ENCODE measurements around the gene PPP1R2C. TPM values are rescaled to one million over a fixed set of nuclear protein-coding genes. Genes with fewer than 3 reads are reported as not detected.
A peak's percentile ranks its signal among the peaks of the same experiment; 100 is the strongest.

Gene PPP1R2C
- polyA plus RNA-seq, 1 donor: not detected

DNA sequence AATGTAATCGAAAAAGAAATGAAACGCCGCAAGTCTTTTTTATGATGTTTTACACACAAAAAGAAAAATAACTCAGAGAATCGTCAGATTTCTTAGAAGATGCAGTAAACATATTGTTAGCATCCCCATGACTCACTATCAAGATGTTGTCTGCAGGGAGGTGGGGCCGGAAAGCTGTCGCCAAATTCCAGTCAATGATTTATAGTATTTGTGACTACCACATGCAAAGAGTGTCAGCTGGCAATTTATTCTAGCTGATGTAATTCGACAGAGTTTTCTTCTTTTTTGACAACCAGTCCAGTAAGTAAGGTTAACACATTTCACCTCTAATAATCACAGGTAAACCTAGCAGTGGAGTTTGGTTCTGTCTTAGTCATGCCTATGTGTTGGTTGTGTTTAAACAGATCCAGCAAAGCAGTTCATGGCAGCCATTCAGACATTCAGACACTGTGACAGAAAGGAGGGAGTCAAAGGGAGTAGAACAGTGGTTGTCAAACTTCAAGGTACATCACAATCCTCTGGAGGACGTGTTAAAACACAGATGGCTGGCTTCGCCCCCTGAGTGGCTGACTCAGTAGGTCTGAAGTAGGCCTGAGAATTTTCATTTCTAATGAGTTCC lies 19.8 kb upstream of the PPP1R2C start:
- H3K27ac ChIP-seq (ENCODE audit: low read length): no peak overlapping the region
- WGBS (ENCODE audit: insufficient coverage, low lambda C conversion rate): 100% methylated on average over 1 of the region's 9 CpGs
- no peak overlapping the region for H3K4me3 ChIP-seq (ENCODE audit: low read length)
- H3K27me3 ChIP-seq (ENCODE audit: control insufficient read depth, insufficient read depth, low read length): no peaks in the 10 kb centered on the region
- peak in 1 of 2 donors; percentile 2 for DNase-seq
- no peaks in the 10 kb centered on the region for H3K4me1 ChIP-seq (ENCODE audit: control insufficient read depth, insufficient read depth, low read length)
- no peaks in the 10 kb centered on the region for H3K9me3 ChIP-seq (ENCODE audit: control insufficient read depth, low read depth, low read length)
- H3K36me3 ChIP-seq (ENCODE audit: control insufficient read depth, insufficient read depth, low read length): no peaks in the 10 kb centered on the region

GRCh38 chrX:42783451-42783850 lies 5.5 kb upstream of the PPP1R2C start:
- Histone ChIP-seq H3K36me3 (ENCODE audit: control insufficient read depth, insufficient read depth, low read length) (no peaks in the 10 kb centered on the region), H3K9me3 (ENCODE audit: control insufficient read depth, low read depth, low read length) (no peaks in the 10 kb centered on the region), H3K4me3 (ENCODE audit: low read length) (no peak overlapping the region), H3K27ac (ENCODE audit: low read length) (no peak overlapping the region), H3K27me3 (ENCODE audit: control insufficient read depth, insufficient read depth, low read length) (no peaks in the 10 kb centered on the region), H3K4me1 (ENCODE audit: control insufficient read depth, insufficient read depth, low read length) (peaks cover 15% of the 10 kb centered on the region)
- no peak for DNase-seq

DNA sequence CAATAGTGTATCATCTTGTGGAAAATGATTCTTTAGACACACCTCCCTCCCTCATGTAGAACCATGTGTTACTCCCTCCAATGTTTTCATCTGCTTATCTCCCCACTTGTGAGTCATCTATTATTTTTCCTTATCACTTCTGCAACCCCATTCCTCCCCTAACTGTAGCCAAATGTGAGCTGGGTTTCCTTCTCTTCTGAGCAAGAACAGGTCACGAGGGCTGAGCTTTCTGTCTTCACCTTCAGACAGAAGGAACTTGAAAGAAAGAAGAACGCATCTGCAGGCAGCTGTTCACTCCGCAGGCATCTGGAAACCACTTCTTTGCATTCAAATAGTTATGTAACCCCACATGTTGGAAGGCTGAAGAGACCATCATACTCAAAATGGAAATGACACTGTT lies 1.8 kb downstream of the PPP1R2C start:
- WGBS (ENCODE audit: insufficient coverage, low lambda C conversion rate): no CpG with 5 or more reads among the region's 3 CpGs
- Histone ChIP-seq H3K4me1 (ENCODE audit: control insufficient read depth, insufficient read depth, low read length) (peaks cover 11% of the 10 kb centered on the region), H3K9me3 (ENCODE audit: control insufficient read depth, low read depth, low read length) (peaks cover 5% of the 10 kb centered on the region), H3K4me3 (ENCODE audit: low read length) (no peak overlapping the region), H3K27ac (ENCODE audit: low read length) (no peak overlapping the region), H3K27me3 (ENCODE audit: control insufficient read depth, insufficient read depth, low read length) (no peaks in the 10 kb centered on the region), H3K36me3 (ENCODE audit: control insufficient read depth, insufficient read depth, low read length) (no peaks in the 10 kb centered on the region)
- DNase-seq: peak in 1 of 2 donors; percentile 30

GRCh38 chrX:42772874-42773273 lies 5.1 kb downstream of the PPP1R2C start:
- H3K9me3 ChIP-seq (ENCODE audit: control insufficient read depth, low read depth, low read length): peaks cover under 1% of the 10 kb centered on the region
- H3K4me1 ChIP-seq (ENCODE audit: control insufficient read depth, insufficient read depth, low read length): no peaks in the 10 kb centered on the region
- H3K27ac ChIP-seq (ENCODE audit: low read length): no peak overlapping the region
- H3K4me3 ChIP-seq (ENCODE audit: low read length): no peak overlapping the region
- WGBS (ENCODE audit: insufficient coverage, low lambda C conversion rate): no CpG with 5 or more reads among the region's 2 CpGs
- DNase-seq: no peak
- no peaks in the 10 kb centered on the region for H3K36me3 ChIP-seq (ENCODE audit: control insufficient read depth, insufficient read depth, low read length)
- H3K27me3 ChIP-seq (ENCODE audit: control insufficient read depth, insufficient read depth, low read length): no peaks in the 10 kb centered on the region

DNA sequence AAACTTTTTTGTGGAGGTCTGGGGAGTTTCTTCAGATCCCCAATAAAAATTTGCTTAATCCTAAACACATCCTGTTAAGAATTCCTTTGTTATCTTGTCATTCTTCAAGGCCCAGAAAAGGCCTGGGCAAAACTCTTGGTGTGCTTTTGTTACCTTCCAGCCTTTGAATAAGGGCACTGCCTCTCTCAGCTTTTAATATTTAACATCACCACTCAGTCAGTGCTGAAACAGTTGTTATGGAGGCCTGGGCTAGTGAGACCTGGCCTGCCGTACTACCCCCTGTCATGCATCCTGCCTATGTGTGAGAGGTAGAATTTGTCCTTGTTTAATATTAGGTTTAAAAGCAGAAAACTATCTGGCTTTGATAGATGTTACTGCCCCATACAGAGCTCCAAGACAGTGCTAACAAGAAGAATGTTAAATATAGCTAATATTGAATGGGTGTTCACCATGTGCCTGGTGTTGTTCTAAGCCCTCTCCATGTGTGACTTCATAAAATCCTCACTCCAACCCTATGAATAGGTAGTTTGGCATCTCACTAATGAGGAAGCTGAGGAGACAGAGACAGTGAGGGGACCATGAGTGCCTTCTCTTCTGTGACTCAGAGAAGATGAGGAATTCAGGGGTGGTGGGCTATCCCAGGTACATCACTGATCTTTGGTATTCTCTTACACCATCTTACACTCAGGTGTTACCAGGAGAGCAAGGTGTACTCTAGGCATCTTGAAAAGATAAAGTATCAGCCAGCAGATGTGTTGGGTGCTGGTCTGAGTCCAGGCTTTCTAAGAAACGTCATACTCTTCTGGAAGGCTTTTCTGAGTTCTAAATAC lies 6.2 kb downstream of the PPP1R2C start:
- H3K4me1 ChIP-seq (ENCODE audit: control insufficient read depth, insufficient read depth, low read length): no peaks in the 10 kb centered on the region
- no CpG with 5 or more reads among the region's 2 CpGs for WGBS (ENCODE audit: insufficient coverage, low lambda C conversion rate)
- H3K36me3 ChIP-seq (ENCODE audit: control insufficient read depth, insufficient read depth, low read length): no peaks in the 10 kb centered on the region
- no peak for DNase-seq
- no peak overlapping the region for H3K4me3 ChIP-seq (ENCODE audit: low read length)
- H3K27ac ChIP-seq (ENCODE audit: low read length): no peak overlapping the region
- no peaks in the 10 kb centered on the region for H3K27me3 ChIP-seq (ENCODE audit: control insufficient read depth, insufficient read depth, low read length)
- H3K9me3 ChIP-seq (ENCODE audit: control insufficient read depth, low read depth, low read length): no peaks in the 10 kb centered on the region

GRCh38 chrX:42770566-42770965 lies 7.4 kb downstream of the PPP1R2C start:
- Histone ChIP-seq H3K9me3 (ENCODE audit: control insufficient read depth, low read depth, low read length) (no peaks in the 10 kb centered on the region), H3K27me3 (ENCODE audit: control insufficient read depth, insufficient read depth, low read length) (no peaks in the 10 kb centered on the region), H3K27ac (ENCODE audit: low read length) (no peak overlapping the region), H3K4me1 (ENCODE audit: control insufficient read depth, insufficient read depth, low read length) (no peaks in the 10 kb centered on the region), H3K4me3 (ENCODE audit: low read length) (no peak overlapping the region), H3K36me3 (ENCODE audit: control insufficient read depth, insufficient read depth, low read length) (no peaks in the 10 kb centered on the region)
- no CpG with 5 or more reads among the region's 3 CpGs for WGBS (ENCODE audit: insufficient coverage, low lambda C conversion rate)
- no peak for DNase-seq

DNA sequence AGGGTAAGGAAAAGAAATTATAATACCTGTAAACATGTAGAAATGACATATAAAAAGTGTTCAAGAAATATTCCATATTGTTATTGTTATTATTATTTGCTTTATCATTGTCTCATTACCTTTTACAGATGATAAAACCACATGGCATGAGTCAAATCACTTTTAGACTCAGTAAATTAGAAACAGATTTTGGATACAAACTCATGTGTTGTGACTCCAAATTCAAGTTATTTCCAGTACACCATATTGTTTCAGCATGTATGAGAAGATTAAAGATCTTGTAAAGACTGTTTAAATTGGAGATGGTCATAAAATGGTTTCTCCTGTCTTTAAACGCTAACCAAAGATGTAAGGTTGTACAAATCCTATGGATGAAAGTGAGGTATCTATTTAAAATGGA lies 18.1 kb downstream of the PPP1R2C start:
- Histone ChIP-seq H3K9me3 (ENCODE audit: control insufficient read depth, low read depth, low read length) (peaks cover 3% of the 10 kb centered on the region), H3K4me1 (ENCODE audit: control insufficient read depth, insufficient read depth, low read length) (peaks cover 13% of the 10 kb centered on the region), H3K36me3 (ENCODE audit: control insufficient read depth, insufficient read depth, low read length) (no peaks in the 10 kb centered on the region), H3K27me3 (ENCODE audit: control insufficient read depth, insufficient read depth, low read length) (no peaks in the 10 kb centered on the region), H3K27ac (ENCODE audit: low read length) (no peak overlapping the region), H3K4me3 (ENCODE audit: low read length) (no peak overlapping the region)
- DNase-seq: no peak
- WGBS (ENCODE audit: insufficient coverage, low lambda C conversion rate): no CpG with 5 or more reads among the region's 1 CpG

DNA sequence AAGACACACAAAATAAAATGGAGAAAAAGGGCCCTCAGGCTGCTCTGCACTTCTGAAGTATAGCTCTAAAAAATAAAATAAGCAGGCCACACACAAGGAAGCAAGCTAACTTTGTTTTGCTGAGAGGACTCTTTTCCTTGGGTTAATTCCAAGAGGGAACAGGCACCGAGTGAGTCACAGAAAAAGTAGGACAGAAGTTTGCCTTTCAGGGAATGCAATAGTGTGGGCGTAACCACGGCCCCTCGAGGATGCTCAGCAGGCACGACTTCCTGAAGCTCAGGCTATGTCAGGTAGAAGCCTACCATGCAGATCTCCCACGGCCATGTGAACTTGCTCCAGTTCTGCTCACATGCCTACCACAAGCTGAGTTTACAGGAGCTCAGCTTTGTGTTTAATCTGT lies 22.1 kb downstream of the PPP1R2C start:
- Histone ChIP-seq H3K9me3 (ENCODE audit: control insufficient read depth, low read depth, low read length) (no peaks in the 10 kb centered on the region), H3K4me1 (ENCODE audit: control insufficient read depth, insufficient read depth, low read length) (peaks cover 24% of the 10 kb centered on the region), H3K36me3 (ENCODE audit: control insufficient read depth, insufficient read depth, low read length) (no peaks in the 10 kb centered on the region), H3K27me3 (ENCODE audit: control insufficient read depth, insufficient read depth, low read length) (no peaks in the 10 kb centered on the region), H3K27ac (ENCODE audit: low read length) (peak overlapping the region; percentile 83), H3K4me3 (ENCODE audit: low read length) (no peak overlapping the region)
- no peak for DNase-seq
- no CpG with 5 or more reads among the region's 6 CpGs for WGBS (ENCODE audit: insufficient coverage, low lambda C conversion rate)

GRCh38 chrX:42754603-42755002 lies 23.4 kb downstream of the PPP1R2C start:
- Histone ChIP-seq H3K4me3 (ENCODE audit: low read length) (no peak overlapping the region), H3K36me3 (ENCODE audit: control insufficient read depth, insufficient read depth, low read length) (no peaks in the 10 kb centered on the region), H3K27ac (ENCODE audit: low read length) (peak overlapping the region; percentile 83), H3K4me1 (ENCODE audit: control insufficient read depth, insufficient read depth, low read length) (peaks cover 24% of the 10 kb centered on the region), H3K9me3 (ENCODE audit: control insufficient read depth, low read depth, low read length) (no peaks in the 10 kb centered on the region), H3K27me3 (ENCODE audit: control insufficient read depth, insufficient read depth, low read length) (no peaks in the 10 kb centered on the region)
- no peak for DNase-seq
- WGBS (ENCODE audit: insufficient coverage, low lambda C conversion rate): no CpG with 5 or more reads among the region's 2 CpGs

- no peaks in the 10 kb centered on the region for H3K36me3 ChIP-seq (ENCODE audit: control insufficient read depth, insufficient read depth, low read length)
- WGBS (ENCODE audit: insufficient coverage, low lambda C conversion rate): no CpG with 5 or more reads among the region's 2 CpGs
- peak; percentile 65 to 75 for DNase-seq
- H3K27me3 ChIP-seq (ENCODE audit: control insufficient read depth, insufficient read depth, low read length): no peaks in the 10 kb centered on the region
- no peak overlapping the region for H3K4me3 ChIP-seq (ENCODE audit: low read length)
- H3K9me3 ChIP-seq (ENCODE audit: control insufficient read depth, low read depth, low read length): no peaks in the 10 kb centered on the region
- H3K27ac ChIP-seq (ENCODE audit: low read length): peak overlapping the region; percentile 83
- peaks cover 24% of the 10 kb centered on the region for H3K4me1 ChIP-seq (ENCODE audit: control insufficient read depth, insufficient read depth, low read length)
Observed at GRCh38 chrX:42754115-42754514, 23.8 kb downstream of the PPP1R2C start.

DNA sequence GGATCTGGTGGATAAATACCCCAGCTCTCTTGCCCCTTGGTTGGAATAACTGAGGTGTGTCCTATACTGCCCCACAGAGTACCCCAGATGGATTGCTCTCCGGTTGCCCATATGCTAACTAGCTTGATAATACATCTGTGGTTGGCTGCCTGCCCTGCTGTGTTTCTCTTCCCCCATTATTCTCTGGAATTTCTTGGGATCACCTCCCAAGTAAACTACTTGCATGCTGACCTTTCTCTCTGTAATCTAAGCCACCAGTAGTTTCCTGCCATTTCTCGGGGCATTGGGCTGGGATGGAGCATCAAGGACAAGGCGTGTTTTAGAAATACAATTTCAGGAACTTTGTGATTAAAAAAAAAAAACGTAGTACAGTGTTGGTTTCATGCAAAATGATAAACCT lies 25.2 kb downstream of the PPP1R2C start:
- Histone ChIP-seq H3K9me3 (ENCODE audit: control insufficient read depth, low read depth, low read length) (no peaks in the 10 kb centered on the region), H3K27ac (ENCODE audit: low read length) (no peak overlapping the region), H3K4me1 (ENCODE audit: control insufficient read depth, insufficient read depth, low read length) (peaks cover 24% of the 10 kb centered on the region), H3K36me3 (ENCODE audit: control insufficient read depth, insufficient read depth, low read length) (no peaks in the 10 kb centered on the region), H3K27me3 (ENCODE audit: control insufficient read depth, insufficient read depth, low read length) (no peaks in the 10 kb centered on the region), H3K4me3 (ENCODE audit: low read length) (no peak overlapping the region)
- no peak for DNase-seq
- WGBS (ENCODE audit: insufficient coverage, low lambda C conversion rate): no CpG with 5 or more reads among the region's 4 CpGs
